H1 (cell line): ENCODE data around the gene AIPL1. TPM values are rescaled to one million over a fixed set of nuclear protein-coding genes. Genes with fewer than 3 reads are reported as not detected.

Experiments used
- BRCA1 ChIP-seq: IDR thresholded peaks from 2 replicates; pipeline ENCODE4 v1.6.1; 2012; ENCODE audit warnings: low read depth, low read length, improper control_type of control experiment
- CBX8 ChIP-seq: fragments of 300-800, 300-1000 bp; sonication (generic); IDR thresholded peaks from 2 replicates; pipeline ENCODE4 v1.7.1; 2016; ENCODE audit warnings: low read depth, low read length, borderline replicate concordance
- SIN3A ChIP-seq, 2 experiments: IDR thresholded peaks in 1 of 2; conservative IDR thresholded peaks in 1 of 2; 2 replicates each; pipeline ENCODE4 v1.6.1; 2011 to 2012; ENCODE audit warnings: low read length in 2 of 2, improper control_type of control experiment in 1 of 2, low read depth in 1 of 2, mild to moderate bottlenecking in 1 of 2
- polyA plus RNA-seq, 7 experiments: library from polyadenylated mRNA; depleted of rRNA in 3 of 7; stranded (reverse) in 5 of 7; unstranded in 2 of 7; fragments of >200 nt in 5 of 7; fragments of 200-250 nt in 2 of 7; gene quantifications; 1 replicate in 5 of 7; 2 replicates in 1 of 7; 4 replicates in 1 of 7; pipeline versions ENCODE4 v1.2.1 to v1.2.3, GENCODE V29; 2011 to 2013; ENCODE audit warnings: missing spikeins in 2 of 7, mixed read lengths in 2 of 7
- total RNA-seq: library from RNA; stranded (reverse); fragmentation: NEBNext Ultra II Directional; extraction: Animal tissue kit (Norgen Biotek cat#: 25700); gene quantifications from 2 replicates; pipeline ENCODE4 v1.2.1, GENCODE V29; 2021
- TF ChIP-seq, protein P1 (sequence below): IDR thresholded peaks from 2 replicates; pipeline ENCODE4 v1.6.1; 2012; ENCODE audit warnings: inconsistent platforms

The AIPL1 gene
- total and polyA plus RNA-seq, 2 of the 8 experiments (the other 6 are each of a cell fraction or from before 2014, with no cell fraction given): 0.56 to 0.71 TPM

DNA sequence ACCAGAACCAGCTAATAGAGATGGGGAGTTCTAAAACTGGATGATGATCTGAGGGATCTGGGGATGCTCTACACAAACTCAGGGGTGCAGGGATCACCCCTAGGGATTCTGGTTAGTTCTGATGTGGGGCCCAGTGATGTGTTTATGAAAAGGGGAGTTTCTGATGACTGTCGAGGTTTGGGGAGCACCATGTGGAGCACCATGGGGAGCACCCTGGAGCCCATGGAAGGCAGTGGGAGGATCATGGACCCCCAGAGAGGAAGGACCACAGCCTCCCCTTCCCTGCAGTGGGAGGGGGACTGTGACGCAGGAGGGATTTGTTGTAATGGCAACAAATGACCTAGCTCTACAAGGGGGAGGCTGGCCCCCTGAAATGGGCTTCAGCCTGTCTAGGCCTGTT, 27.8 kb upstream of the AIPL1 start (continued):
- TF ChIP-seq, protein P1, sequence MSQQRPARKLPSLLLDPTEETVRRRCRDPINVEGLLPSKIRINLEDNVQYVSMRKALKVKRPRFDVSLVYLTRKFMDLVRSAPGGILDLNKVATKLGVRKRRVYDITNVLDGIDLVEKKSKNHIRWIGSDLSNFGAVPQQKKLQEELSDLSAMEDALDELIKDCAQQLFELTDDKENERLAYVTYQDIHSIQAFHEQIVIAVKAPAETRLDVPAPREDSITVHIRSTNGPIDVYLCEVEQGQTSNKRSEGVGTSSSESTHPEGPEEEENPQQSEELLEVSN: no peak
- TF ChIP-seq SIN3A (conservative IDR thresholded peaks at IDR 0.05 in 1 of 2, IDR thresholded peaks at IDR 0.05 in 1 of 2; ENCODE audit: low read depth in 1 of 2, low read length in 2 of 2) (no peak), BRCA1 (no peak), CBX8 (no peak)
